Skeletal muscle cell (primary cell): ENCODE results near the gene STARD4.

Experiments
- DNase-seq: peaks from one replicate; pipeline ENCODE4 v3.0.0-alpha.2; 2010; ENCODE audit warnings: low read depth
- H3K4me3 ChIP-seq: 2 replicates; pipeline ENCODE4 v1.5.1; 2011; ENCODE audit warnings: low read depth, mild to moderate bottlenecking, control low read depth, low read length, moderate library complexity

The STARD4 gene

GRCh38 chr5:111486055-111486454 lies 26.3 kb downstream of the STARD4 start:
- no peak for DNase-seq
- H3K4me3 ChIP-seq: no peak overlapping the region

DNA sequence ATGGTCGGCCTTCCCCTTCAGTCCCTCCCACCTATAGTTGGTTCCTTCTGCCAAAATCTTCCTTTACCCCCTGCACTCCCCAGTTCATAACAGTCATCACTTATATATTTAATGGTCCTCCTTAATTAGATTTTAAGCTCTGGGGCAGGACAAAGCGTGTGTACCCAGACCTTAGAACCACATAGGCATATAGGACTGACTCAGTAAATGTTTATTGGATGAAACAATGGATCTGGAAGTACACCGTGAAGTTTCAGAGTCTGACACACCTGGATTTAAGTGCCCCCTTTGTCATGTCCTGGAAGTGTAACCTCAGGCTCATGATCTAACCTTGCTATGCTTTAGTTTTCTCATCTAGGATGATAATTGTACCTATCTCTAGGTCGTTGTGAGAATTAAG lies 32.0 kb downstream of the STARD4 start:
- H3K4me3 ChIP-seq: no peak overlapping the region
- no peak for DNase-seq

DNA sequence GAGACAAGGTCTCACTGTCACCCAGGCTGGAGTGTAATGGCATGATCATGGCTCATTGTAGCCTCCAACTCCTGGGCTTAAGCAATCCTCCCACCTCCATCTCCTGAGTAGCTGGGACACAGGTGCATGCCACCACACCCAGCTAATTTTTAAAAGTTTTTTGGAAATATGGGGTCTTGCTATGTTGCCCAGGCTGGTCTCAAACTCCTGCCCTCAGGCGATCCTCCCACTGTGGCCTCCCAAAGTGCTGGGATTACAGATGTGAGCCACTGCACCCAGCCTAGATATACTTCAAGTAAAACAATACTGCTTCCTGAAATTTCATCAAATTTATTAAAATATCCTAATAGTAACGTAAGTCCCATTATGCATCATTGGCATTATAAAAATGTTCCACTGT lies 33.4 kb downstream of the STARD4 start:
- no peak overlapping the region for H3K4me3 ChIP-seq
- no peak for DNase-seq

GRCh38 chr5:111478266-111478665 lies 34.1 kb downstream of the STARD4 start:
- no peak overlapping the region for H3K4me3 ChIP-seq
- DNase-seq: no peak

DNA sequence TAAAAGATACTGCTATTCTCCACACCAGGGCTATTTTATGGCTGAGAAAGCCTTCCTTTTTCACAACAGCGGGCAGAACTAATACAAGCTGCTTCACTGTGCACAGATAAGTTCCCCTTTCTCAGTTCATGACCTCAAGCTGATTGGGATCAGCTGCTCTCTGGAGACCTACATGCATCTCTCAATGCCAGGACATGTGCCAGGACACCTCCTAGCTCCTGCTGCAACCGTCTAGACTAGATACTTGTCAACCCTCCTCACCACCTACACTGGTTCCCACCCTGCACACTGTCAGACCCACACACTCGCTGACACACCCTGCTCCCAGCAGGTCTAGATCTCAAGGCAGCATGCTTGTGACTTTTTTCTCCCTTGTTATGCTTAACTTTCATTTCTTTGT lies 39.8 kb downstream of the STARD4 start:
- H3K4me3 ChIP-seq: no peak overlapping the region
- DNase-seq: no peak

DNA sequence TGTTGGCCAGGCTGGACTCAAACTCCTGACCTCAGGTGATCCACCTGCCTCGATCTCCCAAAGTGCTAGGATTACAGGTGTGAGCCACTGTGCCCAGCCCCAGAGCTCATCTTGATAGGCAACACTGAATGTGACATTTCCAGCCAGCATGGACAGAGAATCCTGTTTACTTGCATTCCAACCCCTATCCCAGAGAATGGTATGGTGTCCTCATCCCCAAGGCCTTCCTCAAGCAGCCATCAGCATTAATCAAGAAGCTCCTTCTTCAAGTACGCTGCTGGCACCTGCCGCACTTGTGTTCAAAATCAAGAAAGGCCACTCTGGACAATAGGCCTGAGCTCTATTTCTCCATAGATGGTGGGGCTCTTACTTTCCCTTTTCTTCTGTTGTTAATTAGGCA lies 40.2 kb downstream of the STARD4 start:
- no peak overlapping the region for H3K4me3 ChIP-seq
- DNase-seq: no peak

- no peak for DNase-seq
- H3K4me3 ChIP-seq: no peak overlapping the region
Measured at GRCh38 chr5:111469903-111470302, 42.4 kb downstream of the STARD4 start.

GRCh38 chr5:111469293-111469896 lies 42.9 kb downstream of the STARD4 start:
- no peak for DNase-seq
- H3K4me3 ChIP-seq: no peak overlapping the region

GRCh38 chr5:111463311-111463710 lies 49.0 kb downstream of the STARD4 start:
- no peak for DNase-seq

DNA sequence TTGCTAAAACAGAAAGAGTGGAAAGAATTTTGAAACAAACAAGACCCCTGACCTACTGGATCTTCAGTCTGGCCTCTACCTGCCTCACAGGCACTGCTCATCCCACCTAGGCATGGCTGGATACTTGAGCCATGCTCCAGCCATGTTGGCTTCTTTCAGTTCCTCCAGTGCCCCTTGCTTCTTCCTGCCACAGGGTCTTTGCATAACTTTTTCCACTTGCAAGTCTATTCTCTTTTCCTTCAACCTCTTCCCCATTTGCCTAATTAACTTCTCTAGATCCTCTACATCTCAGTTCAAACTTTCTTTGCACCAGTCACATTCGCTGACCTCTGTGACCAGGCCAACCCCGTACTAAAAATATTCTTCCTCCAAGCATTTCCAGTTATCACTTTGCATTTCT lies 50.4 kb downstream of the STARD4 start:
- no peak for DNase-seq
- no peak overlapping the region for H3K4me3 ChIP-seq

More at GRCh38 chr5:111463311-111463710, 49.0 kb downstream of the STARD4 start:
- H3K4me3 ChIP-seq: no peak overlapping the region

- no peak for DNase-seq
- no peak overlapping the region for H3K4me3 ChIP-seq
Measured at GRCh38 chr5:111461255-111461671, 51.1 kb downstream of the STARD4 start.

DNA sequence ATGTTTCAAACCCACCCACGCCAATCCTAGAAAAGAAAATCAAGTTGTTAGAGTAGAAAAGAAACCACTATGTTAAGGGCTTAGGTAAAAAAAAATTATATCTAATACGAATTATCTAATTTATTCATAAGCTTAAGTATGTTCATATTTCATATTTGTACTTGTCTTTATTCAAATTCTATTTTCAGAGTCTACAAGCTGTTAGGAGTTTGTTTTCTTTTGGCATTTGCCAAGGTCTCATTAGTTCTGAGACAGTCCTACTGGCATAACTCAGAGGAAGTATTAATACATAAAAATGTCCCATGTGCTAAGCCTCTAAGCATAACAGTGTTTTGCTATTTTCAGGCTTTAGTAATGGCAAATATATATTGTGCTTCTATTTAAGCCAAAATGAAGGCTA lies 57.6 kb downstream of the STARD4 start:
- no peak overlapping the region for H3K4me3 ChIP-seq
- no peak for DNase-seq

- DNase-seq: peak; percentile 15
- H3K4me3 ChIP-seq: no peak overlapping the region
Measured at GRCh38 chr5:111454198-111454622, 58.1 kb downstream of the STARD4 start.

DNA sequence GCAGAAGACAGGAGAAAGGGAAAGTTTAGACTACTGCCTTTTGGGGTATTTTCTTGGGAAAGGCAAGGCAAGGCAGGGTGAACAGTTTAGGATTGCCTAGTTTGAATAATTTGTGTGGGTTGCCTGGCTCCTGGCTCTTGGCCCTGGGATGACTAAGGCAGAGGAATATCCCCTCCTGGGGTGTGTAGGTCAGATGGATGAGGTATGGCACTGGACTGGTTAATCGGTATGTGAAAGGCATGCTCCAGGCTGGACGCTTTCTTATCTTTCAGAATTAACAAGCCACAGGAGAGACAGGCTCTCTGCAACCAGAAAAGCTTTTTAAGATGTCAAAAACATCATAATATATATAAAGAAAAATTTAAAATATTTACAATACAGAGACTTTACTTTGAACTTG lies 58.6 kb downstream of the STARD4 start:
- DNase-seq: peak; percentile 11
- H3K4me3 ChIP-seq: no peak overlapping the region

- no peak overlapping the region for H3K4me3 ChIP-seq
- DNase-seq: no peak
Measured at GRCh38 chr5:111453295-111453694, 59.0 kb downstream of the STARD4 start.

DNA sequence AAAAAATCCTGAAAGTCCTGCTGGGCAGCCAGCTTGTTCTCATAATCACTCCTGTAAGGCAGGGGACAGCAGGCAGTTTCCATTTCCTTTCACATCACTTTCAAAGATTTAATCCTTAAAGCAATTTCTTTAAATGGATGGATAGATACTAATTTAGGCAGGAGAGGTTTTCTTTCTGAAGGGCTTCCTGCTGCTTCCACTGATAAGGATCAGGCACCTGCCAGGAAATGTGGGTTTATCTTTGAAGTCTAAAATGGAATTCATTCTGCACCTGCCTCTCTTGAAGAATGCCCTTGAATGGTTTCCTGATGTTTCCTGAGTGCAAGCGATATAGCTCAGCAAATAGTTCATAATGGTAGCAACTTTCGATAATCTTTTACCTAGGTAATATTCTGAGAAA lies 64.5 kb downstream of the STARD4 start:
- H3K4me3 ChIP-seq: no peak overlapping the region
- DNase-seq: no peak

DNA sequence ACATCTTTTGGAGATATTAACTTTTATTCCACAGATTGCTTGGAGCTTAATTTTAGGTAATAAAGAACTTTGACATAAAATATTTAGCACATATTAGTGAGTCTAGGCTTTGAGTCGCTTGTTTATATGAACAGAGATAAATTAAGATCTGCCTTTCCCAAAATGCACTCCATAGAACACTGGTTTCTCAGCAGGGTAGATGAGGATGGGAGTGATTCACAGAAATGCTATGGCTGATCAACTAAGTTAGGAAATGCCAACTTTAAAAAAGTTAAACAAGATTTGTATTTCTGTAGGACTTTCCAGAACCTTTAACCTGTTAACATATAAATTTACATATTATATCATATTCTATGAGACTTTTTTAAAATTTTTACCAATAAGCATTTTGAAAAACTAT lies 65.2 kb downstream of the STARD4 start:
- DNase-seq: no peak
- no peak overlapping the region for H3K4me3 ChIP-seq
